ENCODE results near the gene CTCFL.

CTCFL gene

DNA sequence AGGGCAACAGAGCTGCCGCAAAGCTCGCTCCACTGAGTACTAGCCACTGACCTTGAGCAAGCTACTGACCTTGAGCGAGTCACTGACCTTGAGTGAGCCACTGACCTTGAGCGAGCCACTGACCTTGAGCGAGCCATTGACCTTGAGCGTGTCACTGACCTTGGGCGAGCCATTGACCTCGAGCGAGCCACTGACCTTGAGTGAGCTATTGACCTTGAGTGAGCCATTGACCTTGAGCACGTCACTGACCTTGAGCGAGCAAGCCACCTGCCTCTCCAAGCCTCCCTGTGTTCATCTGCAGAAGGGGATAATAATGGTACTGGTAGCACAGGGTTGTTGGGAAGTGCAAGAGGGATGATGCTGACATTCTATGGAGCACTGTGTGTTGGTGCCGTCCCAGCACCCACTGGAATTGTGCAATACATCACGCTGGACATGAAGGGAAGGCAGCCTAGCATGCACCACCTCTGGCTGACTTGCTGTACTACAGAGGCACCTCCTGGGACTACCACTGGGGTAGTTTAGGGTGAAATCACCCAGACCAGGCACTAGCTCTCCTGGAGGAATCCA, 60.2 kb downstream of the CTCFL start:
- DNase-seq = peak; percentile 39 to 46

DNA sequence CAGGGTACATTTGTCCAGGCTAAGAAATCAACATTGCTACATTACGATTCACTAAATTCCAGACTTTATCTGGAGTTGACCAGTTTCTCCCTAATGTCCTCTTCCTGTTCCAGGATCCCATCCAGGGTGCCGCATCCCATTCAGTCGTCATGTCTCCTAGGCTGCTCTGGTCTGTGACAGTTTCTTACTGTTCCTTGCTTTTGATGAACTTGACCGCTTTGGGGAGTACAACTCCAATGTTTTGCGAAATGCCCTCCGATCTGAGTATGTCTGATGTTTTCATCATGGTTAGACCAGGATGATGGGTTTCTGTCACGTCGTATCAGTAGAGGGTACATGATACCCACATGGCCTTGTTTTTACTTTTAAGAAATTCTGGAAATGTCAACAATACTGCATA, 62.2 kb downstream of the CTCFL start:
- no peak for DNase-seq

GRCh38 chr20:57461726-57462125, 63.2 kb downstream of the CTCFL start:
- no peak for DNase-seq

DNA sequence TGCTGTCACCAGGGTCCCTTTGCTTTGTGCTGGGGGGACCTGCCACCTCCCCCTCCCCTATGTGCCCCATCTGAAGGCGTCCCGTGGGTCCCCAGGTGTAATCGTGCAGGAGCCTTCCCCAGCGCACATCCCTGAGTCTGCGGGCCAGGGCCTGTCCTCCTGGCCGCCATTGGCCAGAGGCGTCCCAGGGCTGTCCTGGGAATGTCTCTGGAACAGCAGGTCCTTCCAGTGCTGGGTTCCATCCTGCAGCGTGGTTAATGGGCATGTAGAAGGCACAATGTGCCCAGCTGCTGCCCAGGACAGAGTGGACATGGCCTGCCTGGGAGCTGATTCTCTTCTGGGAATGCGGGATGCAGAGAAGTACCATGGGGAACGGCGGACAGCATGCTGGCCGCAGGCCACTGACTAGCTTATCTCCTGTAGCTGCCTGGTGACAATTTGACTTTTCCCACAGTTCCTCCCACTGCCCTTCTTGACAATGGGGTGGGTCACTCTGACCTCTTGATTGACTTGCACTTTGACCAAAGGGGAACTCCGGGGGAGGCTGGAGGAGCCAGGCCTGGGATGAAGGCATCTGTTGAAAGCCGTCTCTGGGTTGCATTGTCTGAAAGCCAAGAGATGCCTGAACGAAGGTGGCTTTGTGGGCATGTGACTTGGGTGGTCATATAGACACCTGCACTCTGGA, 64.0 kb downstream of the CTCFL start:
- DNase-seq = no peak

DNA sequence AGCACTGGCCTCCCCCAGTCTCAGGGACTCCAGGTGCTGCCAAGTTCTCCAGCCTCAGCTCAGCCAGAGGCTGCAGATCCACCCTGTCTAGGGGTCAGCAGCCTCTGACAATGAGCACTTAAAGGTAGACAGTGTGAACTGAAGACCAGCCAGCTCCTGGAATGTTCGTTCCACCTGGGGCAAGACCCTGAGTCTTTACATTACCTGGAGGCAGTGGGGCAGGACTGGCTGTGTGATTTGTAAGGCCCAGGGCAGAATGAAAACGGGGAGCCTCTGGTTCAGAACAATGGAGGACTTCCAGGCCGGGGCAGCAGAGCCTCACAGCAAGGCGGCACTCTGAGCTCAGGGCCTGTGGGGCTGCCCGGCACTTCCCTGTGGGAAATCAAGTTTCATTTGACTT, 65.0 kb downstream of the CTCFL start:
- DNase-seq = no peak

DNA sequence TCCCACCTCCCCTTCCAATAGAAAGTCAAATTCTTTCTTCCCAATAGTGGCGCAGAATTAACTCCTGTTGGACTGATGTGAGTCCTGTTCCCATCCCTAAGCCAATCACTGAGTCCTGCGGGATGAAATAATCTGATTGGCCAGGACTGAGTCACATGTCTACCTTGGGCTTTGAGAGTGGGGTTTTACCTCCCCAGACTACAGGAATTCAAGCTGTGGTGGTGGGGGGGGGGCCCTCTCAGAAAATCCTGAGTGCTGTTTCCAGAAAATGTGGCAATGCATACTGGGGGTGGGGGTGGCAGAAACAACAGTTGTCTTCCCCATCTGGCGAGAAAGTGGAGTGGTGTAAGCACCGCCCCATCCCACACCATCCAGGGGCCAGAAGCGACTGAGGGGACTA, 65.7 kb downstream of the CTCFL start:
- DNase-seq = no peak

GRCh38 chr20:57458400-57459160, 66.4 kb downstream of the CTCFL start:
- no peak for DNase-seq

- no peak for DNase-seq
Measured at GRCh38 chr20:57457243-57458095, 67.5 kb downstream of the CTCFL start.

- DNase-seq = no peak
Measured at GRCh38 chr20:57456116-57456515, 68.8 kb downstream of the CTCFL start.

GRCh38 chr20:57455386-57455785, 69.6 kb downstream of the CTCFL start:
- DNase-seq = no peak

DNA sequence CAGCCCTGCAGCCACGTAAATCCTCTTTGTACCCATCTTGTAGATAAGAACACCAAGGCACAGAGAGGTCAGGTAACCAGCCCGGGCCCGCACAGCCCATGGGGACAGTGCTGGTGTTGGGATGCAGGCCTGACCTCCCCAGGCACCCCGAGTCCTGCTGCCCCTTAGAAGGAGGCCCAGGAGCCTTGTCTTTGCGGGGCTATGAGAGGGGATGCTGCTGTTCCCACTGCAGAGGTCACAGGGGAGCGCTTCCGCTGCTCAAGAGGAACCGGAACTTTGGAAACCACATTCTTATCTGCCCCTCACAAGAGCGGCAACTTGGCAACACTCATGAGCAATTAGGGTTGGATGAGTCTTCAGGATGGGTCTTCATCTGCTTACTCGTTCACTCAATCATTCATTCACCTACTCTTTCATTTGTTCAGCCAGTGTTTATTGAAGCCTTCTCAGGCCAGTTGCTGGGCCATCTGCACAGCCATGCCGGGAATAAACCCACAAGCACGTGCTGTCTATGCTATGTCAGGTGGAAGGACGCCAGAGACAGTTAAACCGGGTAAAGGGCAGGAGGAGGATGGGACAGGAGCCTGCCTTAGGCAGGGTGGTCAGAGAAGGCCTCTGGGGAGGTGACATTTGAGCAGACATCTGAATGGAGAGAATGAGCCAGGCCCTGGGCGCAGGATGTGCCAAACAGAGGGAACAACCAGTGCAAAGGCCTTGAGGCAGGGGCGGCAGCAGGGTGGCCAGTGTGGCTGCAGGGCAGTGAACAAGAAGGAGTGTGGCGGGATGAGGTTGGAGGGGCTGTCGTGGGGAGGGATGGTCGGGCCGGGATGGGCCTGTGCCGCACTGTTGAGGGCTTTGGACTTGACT, 72.9 kb downstream of the CTCFL start:
- peak; percentile 86 to 93 for DNase-seq

GRCh38 chr20:57451431-57451794, 73.5 kb downstream of the CTCFL start:
- no peak for DNase-seq

GRCh38 chr20:57450931-57451330, 74.0 kb downstream of the CTCFL start:
- DNase-seq = no peak

DNA sequence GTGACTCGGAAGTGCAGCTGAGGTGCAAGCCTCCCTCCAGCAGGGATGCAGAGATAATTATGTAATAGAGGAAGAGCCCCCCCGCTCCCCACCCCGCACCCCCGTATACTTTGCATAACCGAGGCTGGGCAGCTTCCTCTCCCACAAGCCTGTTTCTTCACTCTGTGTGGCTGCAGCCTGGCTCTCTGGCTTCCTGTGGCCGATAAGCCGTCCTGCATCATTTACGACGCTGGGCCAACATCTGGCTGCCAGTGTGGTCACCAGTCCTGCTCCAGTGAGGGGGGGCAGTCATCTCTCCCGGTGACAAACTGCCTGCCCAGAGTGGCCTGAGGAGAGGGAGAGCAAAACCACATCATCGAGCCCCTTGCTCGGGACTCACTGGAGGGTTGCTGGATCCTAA, 74.5 kb downstream of the CTCFL start:
- DNase-seq = peak; percentile 73 to 79

DNA sequence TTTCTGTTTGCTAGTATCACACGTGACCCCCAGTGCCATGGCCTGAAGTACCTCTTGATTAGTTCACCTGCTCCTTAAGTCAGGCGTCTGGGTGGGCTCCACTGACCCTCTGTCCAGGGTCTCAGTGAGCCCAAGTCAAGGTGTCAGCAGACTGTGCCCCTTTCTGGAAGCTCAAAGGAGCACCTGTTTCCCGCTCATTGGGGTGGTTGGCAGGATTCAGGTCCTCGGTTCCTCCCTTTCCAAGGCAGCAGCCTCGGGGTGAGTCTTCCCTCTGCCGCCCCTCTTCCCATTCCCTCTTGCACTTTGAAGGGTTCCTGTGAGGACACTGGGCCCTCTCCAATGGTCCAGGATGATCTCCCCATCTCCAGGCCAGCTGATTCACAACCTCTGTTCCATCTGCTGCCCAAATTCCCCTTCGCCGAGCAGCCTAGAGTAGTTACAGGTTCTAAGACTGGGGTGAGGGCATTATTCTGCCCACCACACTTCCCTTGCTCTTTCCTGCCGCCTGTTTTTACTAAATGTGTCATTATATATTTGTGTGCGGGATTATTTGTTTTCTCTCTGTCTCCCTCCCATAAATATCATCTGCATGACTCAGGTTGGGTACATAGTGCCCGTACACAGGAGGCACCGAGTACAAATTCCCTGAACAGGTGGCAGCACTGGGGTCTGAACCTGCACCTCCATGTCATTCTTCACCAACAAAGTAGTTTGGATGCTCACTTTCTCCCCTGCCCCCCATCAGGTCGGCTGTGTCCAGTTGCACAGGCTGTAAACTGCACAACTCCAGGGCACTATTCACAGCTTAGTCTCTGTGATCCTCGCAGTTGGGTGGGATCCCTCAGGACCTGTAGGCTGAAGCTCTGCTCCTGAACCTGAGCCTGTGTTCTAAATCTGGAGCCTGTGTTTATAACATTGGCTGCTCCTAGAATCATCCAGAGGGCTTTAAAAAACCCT, 75.3 kb downstream of the CTCFL start:
- no peak for DNase-seq

DNA sequence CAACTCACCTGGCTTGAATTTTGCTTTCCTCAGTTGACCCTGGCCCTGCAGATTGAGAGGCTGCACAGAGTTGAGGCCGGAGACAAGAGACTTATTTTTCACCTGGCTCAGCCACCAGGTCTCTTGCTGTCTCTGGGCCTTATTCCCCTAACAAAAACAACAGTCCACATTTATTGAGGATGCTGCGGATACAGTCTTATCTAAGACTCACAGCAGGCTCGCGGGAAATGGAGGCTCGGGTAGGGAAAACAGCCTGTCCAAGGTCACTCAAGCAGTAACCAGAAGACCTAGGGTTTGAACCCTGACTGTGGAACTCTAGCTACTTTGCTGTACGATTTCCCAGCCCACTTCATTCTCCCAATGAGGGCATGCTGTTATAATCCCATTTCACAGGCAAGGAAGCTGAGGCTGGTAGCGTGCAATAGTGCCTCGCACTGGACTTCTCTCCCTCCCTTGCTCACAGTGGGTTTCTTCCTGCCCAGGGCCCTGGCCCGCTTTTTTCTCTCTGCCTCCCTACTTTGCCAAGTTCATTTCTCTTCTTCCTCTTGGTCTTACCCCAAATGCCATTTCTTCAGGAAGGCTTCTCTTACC, 76.1 kb downstream of the CTCFL start:
- no peak for DNase-seq

Measured in Kasumi-1 (cell line).